Mammary epithelial cell (primary cell): ENCODE measurements around the gene SEMA4C.

Experiments
- EZH2 ChIP-seq: IDR thresholded peaks from 2 replicates; pipeline ENCODE4 v1.6.1; 2012; ENCODE audit warnings: low read length, inconsistent platforms, borderline replicate concordance
- TF ChIP-seq, protein P1 (sequence below), 2 donors: IDR thresholded peaks in 1 of 2; conservative IDR thresholded peaks in 1 of 2; 2 replicates each; pipeline ENCODE4 v1.5.1; 2011 to 2012; ENCODE audit warnings: inconsistent platforms in 2 of 2, low read length in 2 of 2, mild to moderate bottlenecking in 2 of 2, control low read depth in 1 of 2, low read depth in 1 of 2; ENCODE audit not compliant: insufficient read depth in 1 of 2; ENCODE audit errors: extremely low read depth in 1 of 2

DNA sequence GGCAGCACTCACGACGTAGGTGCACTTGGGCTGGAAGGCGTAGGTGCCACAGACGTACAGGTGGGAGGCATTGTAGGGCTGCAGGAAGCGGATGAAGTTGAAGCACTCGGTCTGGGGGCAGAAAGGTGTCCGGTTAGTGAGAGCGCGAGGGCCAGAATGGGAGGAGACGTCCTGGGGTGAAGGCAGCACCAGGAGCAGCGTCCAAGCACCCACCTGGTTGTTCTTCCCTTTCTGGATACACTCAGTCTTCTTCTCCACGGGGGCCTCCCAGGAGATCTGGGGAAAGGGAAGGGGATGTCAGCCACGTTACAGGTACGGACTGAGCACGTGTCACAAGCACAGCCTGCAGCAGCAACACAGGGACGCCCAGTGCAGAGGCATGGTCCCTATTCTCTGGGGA, 4.2 kb downstream of the SEMA4C start:
- TF ChIP-seq, protein P1, sequence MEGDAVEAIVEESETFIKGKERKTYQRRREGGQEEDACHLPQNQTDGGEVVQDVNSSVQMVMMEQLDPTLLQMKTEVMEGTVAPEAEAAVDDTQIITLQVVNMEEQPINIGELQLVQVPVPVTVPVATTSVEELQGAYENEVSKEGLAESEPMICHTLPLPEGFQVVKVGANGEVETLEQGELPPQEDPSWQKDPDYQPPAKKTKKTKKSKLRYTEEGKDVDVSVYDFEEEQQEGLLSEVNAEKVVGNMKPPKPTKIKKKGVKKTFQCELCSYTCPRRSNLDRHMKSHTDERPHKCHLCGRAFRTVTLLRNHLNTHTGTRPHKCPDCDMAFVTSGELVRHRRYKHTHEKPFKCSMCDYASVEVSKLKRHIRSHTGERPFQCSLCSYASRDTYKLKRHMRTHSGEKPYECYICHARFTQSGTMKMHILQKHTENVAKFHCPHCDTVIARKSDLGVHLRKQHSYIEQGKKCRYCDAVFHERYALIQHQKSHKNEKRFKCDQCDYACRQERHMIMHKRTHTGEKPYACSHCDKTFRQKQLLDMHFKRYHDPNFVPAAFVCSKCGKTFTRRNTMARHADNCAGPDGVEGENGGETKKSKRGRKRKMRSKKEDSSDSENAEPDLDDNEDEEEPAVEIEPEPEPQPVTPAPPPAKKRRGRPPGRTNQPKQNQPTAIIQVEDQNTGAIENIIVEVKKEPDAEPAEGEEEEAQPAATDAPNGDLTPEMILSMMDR (conservative IDR thresholded peaks at IDR 0.05 in 1 of 2, IDR thresholded peaks at IDR 0.05 in 1 of 2; ENCODE audit: extremely low read depth in 1 of 2, insufficient read depth in 1 of 2, low read depth in 1 of 2, low read length in 2 of 2), result no peak
- TF ChIP-seq EZH2, result no peak
